ENCODE data around the gene GSK3B.
"Not testable (repeated sequence)": the region's sequence is repeated elsewhere in the genome, so short reads cannot be mapped to it uniquely, and the experiment has no call there.

Gene GSK3B

DNA sequence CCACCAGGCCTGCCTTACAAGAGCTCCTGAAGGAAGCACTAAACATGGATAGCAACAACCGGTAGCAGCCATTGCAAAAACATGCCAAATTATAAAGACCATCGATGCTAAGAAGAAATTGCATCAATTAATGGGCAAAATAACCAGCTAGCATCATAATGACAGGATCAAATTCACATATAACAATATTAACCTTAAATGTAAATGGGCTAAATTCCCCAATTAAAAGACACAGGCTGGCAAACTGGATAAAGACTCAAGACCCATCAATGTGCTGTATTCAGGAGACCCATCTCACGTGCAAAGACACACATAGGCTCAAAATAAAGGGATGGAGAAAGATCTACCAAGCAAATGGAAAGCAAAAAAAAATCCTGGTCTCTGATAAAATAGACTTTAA, 88.5 kb downstream of the GSK3B start:
- DNase-seq (ENCODE audit: low read depth) = not testable (repeated sequence)

GRCh38 chr3:120004008-120004498, 90.2 kb downstream of the GSK3B start:
- peak; percentile 24 for DNase-seq (ENCODE audit: low read depth)

DNA sequence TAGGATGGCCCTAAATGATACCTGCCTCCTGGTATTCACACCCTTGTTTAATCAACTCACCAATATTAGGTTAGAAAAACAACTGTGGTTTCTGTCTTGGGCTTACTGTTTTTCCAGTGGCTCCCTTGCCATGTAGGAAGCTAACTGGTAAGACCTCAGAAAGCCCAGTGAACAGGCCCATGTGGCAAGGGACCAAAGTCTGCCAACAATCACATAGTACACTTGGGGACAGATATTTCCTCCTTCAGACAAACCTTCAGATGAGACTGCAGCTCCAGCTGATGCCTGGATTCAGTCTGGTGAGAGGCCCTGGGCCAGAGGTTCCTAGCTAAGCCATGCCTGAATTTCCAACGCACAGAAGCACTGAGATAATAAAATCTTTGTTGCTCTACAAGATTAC, 96.1 kb downstream of the GSK3B start:
- DNase-seq (ENCODE audit: low read depth) = no peak

- no peak for DNase-seq (ENCODE audit: low read depth)
These were observed 103.4 kb downstream of the GSK3B start for GRCh38 chr3:119990888-119991287.

GRCh38 chr3:119989981-119990655, 104.1 kb downstream of the GSK3B start:
- DNase-seq (ENCODE audit: low read depth) = no peak

GRCh38 chr3:119986812-119987211, 107.4 kb downstream of the GSK3B start:
- DNase-seq (ENCODE audit: low read depth) = not testable (repeated sequence)

DNA sequence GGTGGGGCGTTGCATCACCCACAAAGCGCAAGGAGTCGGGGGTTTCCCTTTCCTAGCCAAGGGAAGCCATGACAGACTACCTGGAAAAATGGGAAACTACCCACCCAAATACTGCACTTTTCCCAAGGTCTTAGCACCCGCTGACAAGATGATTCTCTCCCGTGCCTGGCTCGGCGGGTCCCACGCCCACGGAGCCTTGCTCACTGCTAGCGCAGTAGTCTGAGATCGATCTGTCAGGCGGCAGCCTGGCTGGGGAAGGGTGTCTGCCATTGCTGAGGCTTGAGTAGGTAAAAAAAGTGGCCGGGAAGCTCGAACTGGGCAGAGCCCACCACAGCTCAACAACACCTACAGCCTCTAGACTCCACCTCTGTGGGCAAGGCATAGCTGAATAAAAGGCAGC, 112.9 kb downstream of the GSK3B start:
- DNase-seq (ENCODE audit: low read depth) = no peak

GRCh38 chr3:119978554-119979208, 115.6 kb downstream of the GSK3B start:
- no peak for DNase-seq (ENCODE audit: low read depth)

- DNase-seq (ENCODE audit: low read depth) = no peak
These were observed 116.9 kb downstream of the GSK3B start for GRCh38 chr3:119977353-119977752.

- DNase-seq (ENCODE audit: low read depth) = no peak
These were observed 118.0 kb downstream of the GSK3B start for GRCh38 chr3:119976214-119976613.

- DNase-seq (ENCODE audit: low read depth) = no peak
These were observed 119.6 kb downstream of the GSK3B start for GRCh38 chr3:119974656-119975055.

DNA sequence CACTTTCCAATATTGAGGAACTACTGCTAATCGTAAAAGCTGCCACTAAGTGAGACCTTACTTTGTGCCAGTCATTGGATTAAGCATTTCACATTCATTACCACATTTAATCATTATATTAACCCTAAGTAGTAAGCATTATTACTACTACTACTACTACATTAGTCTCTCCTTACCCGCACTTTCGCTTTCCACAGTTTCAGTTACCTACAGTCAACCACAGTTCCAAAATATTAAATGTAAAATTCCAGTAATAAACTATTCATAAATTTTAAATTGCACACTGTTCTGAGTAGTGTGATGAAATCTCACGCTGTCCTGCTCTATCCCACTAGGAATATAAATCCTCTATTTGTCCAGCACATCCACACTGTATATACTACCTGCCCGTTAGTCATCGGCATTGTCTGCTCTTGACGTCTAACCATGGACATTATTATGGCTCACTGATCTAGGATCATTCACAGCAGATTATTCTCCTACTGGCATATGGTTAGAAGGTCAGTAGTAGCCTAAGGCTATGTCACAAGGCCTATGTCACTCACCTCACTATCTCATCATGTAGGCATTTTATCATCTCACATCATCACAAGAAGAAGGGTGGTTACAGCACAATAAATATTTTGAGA, 121.1 kb downstream of the GSK3B start:
- no peak for DNase-seq (ENCODE audit: low read depth)

- DNase-seq (ENCODE audit: low read depth) = no peak
These were observed 124.5 kb downstream of the GSK3B start for GRCh38 chr3:119969759-119970158.

GRCh38 chr3:119967353-119968006, 126.8 kb downstream of the GSK3B start:
- DNase-seq (ENCODE audit: low read depth) = no peak

DNA sequence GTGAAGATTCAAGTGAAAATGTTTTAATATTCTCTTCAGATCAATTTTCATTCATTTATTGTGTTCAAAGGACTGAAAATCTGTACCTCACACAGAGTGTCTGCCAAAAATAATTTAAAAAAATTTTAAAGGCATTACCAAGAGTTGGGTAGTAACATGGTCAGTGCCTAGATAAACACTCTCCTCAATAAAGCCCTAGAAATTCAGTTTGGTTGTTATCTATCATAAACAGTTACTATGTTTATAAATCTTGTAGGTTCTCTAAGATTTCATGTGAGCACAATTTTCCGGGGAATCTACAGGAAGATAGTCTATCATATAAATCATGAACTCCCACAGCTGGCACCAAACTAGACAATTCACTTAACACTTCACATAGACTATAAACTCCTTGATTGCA, 128.6 kb downstream of the GSK3B start:
- no peak for DNase-seq (ENCODE audit: low read depth)

DNA sequence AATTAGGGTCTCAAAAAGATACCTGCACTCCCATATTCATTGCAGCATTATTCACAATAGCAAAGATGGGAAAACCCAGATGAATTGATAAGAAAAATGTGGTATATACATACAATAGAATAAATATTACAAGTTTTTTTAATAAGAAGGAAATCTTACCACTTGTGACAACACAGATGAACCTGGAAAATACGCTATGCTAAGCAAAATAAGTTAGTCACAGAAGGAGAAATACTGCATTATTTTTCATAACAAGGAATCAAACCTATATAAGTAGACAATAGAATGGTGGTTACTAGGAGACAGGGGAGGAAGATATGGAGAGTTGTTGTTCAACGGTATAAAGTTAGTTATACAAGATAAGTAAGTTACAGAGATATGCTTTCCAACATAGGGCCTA, 130.0 kb downstream of the GSK3B start:
- no peak for DNase-seq (ENCODE audit: low read depth)

- DNase-seq (ENCODE audit: low read depth) = no peak
These were observed 138.3 kb downstream of the GSK3B start for GRCh38 chr3:119955972-119956371.

DNA sequence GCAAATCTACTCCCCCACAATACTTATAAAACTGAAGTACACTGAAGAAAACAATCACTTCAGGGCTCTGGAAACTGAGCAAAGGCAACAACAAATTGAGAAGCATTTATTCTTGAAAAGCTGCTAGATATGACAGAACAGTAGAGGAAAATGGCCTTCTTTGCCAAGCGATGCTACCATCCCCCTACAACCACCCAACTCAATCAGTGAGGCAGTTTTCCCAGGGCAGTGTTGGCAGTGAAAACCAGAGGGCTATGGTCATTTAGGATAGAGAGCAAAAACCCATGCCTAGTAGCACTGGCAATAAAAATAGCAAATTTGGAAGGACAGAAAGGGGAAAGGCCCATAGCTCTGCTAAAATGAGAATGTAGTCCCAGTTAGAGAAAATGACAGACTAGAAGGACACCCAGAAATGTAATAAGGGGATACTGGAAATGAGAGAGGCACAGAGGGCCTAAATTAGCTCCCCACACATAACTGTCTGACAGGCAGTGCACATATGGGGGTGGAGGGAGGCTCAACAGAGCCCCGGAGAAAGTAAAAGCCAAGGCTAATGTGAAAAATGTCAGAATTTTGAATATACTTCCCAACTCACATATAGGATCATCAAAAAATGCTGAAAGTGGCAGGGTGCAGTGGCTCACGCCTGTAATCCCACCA, 143.5 kb downstream of the GSK3B start:
- no peak for DNase-seq (ENCODE audit: low read depth)

- DNase-seq (ENCODE audit: low read depth) = no peak
These were observed 149.0 kb downstream of the GSK3B start for GRCh38 chr3:119945291-119945690.

DNA sequence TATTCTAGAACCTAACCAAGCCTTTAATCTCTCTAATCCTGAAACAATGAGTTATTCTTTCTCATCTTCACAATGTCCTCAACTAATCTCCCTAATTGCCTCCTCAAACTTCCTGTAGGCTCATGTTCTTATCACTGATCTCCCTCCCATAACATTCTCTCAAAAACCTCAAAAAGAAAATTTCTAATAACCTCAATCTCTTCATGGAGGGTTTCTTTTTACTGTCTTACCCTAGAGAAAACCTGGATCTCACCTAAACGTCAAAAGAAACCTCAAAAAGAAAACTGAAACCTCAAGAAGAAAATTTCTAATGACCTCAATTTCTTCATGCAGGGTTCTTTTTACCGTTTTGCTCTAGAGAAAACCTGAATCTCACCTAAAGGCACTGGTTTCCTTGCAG, 150.2 kb downstream of the GSK3B start:
- no peak for DNase-seq (ENCODE audit: low read depth)

DNA sequence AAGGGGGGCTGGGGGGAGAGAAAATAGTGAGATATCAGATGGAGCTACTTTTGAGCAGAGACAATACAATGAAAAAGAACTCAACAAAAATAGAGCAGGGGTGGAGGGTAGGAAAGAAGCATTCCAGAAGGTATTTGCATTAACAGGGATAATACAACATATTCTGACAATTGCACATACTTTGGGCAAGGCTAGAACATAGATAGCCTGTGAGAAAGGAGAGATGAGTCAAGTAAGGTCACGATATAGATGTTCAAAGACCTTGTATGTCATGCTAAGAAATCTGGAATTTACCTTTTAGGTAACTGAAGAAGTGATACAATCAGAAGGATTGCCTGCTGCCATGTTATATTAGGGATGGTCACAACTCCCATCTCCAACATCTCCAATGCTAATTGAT, 155.2 kb downstream of the GSK3B start:
- DNase-seq (ENCODE audit: low read depth) = no peak

GRCh38 chr3:119937229-119937628, 157.0 kb downstream of the GSK3B start:
- peak; percentile 27 for DNase-seq (ENCODE audit: low read depth)
